ENCODE measurements around the gene AURKAIP1. TPM values are rescaled to one million over a fixed set of nuclear protein-coding genes. Genes with fewer than 3 reads are reported as not detected.

AURKAIP1 gene
- total RNA-seq, 1 experiment from 2014 or later = 196 TPM

- H2BK12ac ChIP-seq (ENCODE audit: insufficient read length, low read depth, low read length) = no peak overlapping the region
- no peak overlapping the region for H2BK15ac ChIP-seq (ENCODE audit: low read depth, low read length)
- no peaks in the 10 kb centered on the region for H3K23me2 ChIP-seq (ENCODE audit: insufficient read length, low read depth, low read length, poor library complexity, severe bottlenecking)
- H3K9ac ChIP-seq (ENCODE audit: extremely low read depth, insufficient read length, low read length) = no peak overlapping the region
- H2BK120ac ChIP-seq (ENCODE audit: low read depth, low read length, poor library complexity, severe bottlenecking) = no peak overlapping the region
- no peak overlapping the region for H3K27ac ChIP-seq (ENCODE audit: insufficient read length, low read depth, low read length)
- no peak overlapping the region for H4K5ac ChIP-seq (ENCODE audit: insufficient read length, low read depth, low read length)
- no peak overlapping the region for H3K56ac ChIP-seq (ENCODE audit: insufficient read length, low read depth, low read length)
- H3T11ph ChIP-seq (ENCODE audit: low read length) = no peak overlapping the region
- Mint-ChIP-seq H3K27me3 (ENCODE audit: low read depth) (no peaks in the 10 kb centered on the region), H3K36me3 (ENCODE audit: insufficient read depth in 1 of 3, low read depth in 3 of 3) (peaks cover under 1 to 15% (median 7%) of the 10 kb centered on the region in 3 experiments; a peak in 4 of 7 replicates), H3K4me3 (no peak overlapping the region), H3K9me3 (no peaks in the 10 kb centered on the region), H3K27ac (no peak overlapping the region), H3K4me1 (no peaks in the 10 kb centered on the region)
- no peak overlapping the region for H2AFZ ChIP-seq (ENCODE audit: low read length)
- H3K4me2 ChIP-seq (ENCODE audit: insufficient read depth, insufficient read length, low read length) = no peak overlapping the region
- H3K14ac ChIP-seq (ENCODE audit: insufficient read depth, low read length) = no peak overlapping the region
- no CpG with 5 or more reads among the region's 11 CpGs for WGBS (ENCODE audit: extremely low coverage, insufficient read length, low lambda C conversion rate)
- no peak overlapping the region for H2BK5ac ChIP-seq (ENCODE audit: insufficient read length, low read length)
- no peaks in the 10 kb centered on the region for H4K20me1 ChIP-seq (ENCODE audit: control insufficient read depth, insufficient read depth, insufficient read length)
- TF ChIP-seq CTCF (conservative IDR thresholded peaks at IDR 0.05) = no peak
- H4K91ac ChIP-seq (ENCODE audit: insufficient read length, low read depth, low read length) = no peak overlapping the region
- no peaks in the 10 kb centered on the region for H3K27me3 ChIP-seq (ENCODE audit: insufficient read depth, low read length)
- no peak overlapping the region for H2BK20ac ChIP-seq (ENCODE audit: low read depth, low read length, poor library complexity, severe bottlenecking)
- H4K8ac ChIP-seq (replicated peaks; ENCODE audit: insufficient read length, low read depth, low read length) = no peak overlapping the region
- DNase-seq = peak; percentile 82
- H2AK5ac ChIP-seq (ENCODE audit: insufficient read length, low read length) = no peak overlapping the region
- no peak overlapping the region for H3K18ac ChIP-seq (ENCODE audit: insufficient read length, low read depth, low read length)
- H3K9me3 ChIP-seq (ENCODE audit: control insufficient read depth, low read depth, low read length) = no peaks in the 10 kb centered on the region
- no peak overlapping the region for H3K23ac ChIP-seq (ENCODE audit: insufficient read length, low read depth, low read length)
- H3K79me2 ChIP-seq (ENCODE audit: insufficient read depth, low read length) = no peaks in the 10 kb centered on the region
- H3K4me1 ChIP-seq (ENCODE audit: insufficient read depth, low read length) = no peaks in the 10 kb centered on the region
- H3K4ac ChIP-seq (ENCODE audit: low read depth, low read length) = no peak overlapping the region
- no peaks in the 10 kb centered on the region for H3K79me1 ChIP-seq (ENCODE audit: insufficient read depth, low read depth, low read length, poor library complexity, severe bottlenecking)
Observed at GRCh38 chr1:1334835-1335234, 40.2 kb downstream of the AURKAIP1 start.

Data from H9 (cell line).